Body of pancreas (tissue), 4 donors: ENCODE data around the gene FBXO21. TPM values are rescaled to one million over a fixed set of nuclear protein-coding genes. Genes with fewer than 3 reads are reported as not detected.

ENCODE experiments used
- ATAC-seq: fragments of 150-250 bp; one replicate; pipeline ENCODE4 v1.9.1; 2016
- DNase-seq, 4 donors: peaks; one replicate each; pipeline ENCODE4 v3.0.0-alpha.2; 2019
- H3K27ac ChIP-seq, 4 donors: fragments of 200-600 bp; sonication (generic); 1 replicate in 3 of 4; 2 replicates in 1 of 4; pipeline versions ENCODE4 v1.5.1 to v1.6.1; 2016 to 2019; ENCODE audit warnings: mild to moderate bottlenecking in 1 of 4, mixed read lengths in 1 of 4, moderate library complexity in 1 of 4
- H3K27me3 ChIP-seq, 2 donors: fragments of 200-600 bp; sonication (generic); one replicate each; pipeline ENCODE4 v1.6.0; 2016; ENCODE audit warnings: mild to moderate bottlenecking in 1 of 2
- H3K36me3 ChIP-seq, 2 donors: fragments of 200-600 bp; sonication (generic); replicated peaks in 1 of 2; 2 replicates each; pipeline ENCODE4 v1.5.1; 2016; ENCODE audit warnings: low read depth in 2 of 2; ENCODE audit not compliant: insufficient read depth in 1 of 2
- H3K4me1 ChIP-seq: fragments of 200-600 bp; sonication (generic); one replicate; pipeline ENCODE4 v1.6.0; 2016
- H3K4me3 ChIP-seq, 2 donors: fragments of 200-600 bp; sonication (generic); 1 replicate in 1 of 2; 2 replicates in 1 of 2; pipeline ENCODE4 v1.5.1; 2016 to 2019
- H3K9me3 ChIP-seq, 3 donors: fragments of 200-600 bp; sonication (generic); 1 replicate in 2 of 3; 2 replicates in 1 of 3; pipeline ENCODE4 v1.5.1; 2016
- POLR2A ChIP-seq, 3 donors: fragments of 450-650 bp; IDR thresholded peaks; one replicate each; pipeline ENCODE4 v1.6.1; 2016; ENCODE audit warnings: antibody characterized with exemption in 3 of 3, mild to moderate bottlenecking in 2 of 3
- WGBS, 2 donors: methylation state at CpG; one replicate each; pipeline ENCODE4 v1.1.5; 2017; 5-methylcytosine and 5-hydroxymethylcytosine counted together
- intact Hi-C: fragments of 100-400 bp; cut with DNase I; formaldehyde crosslinking; loops from one replicate; pipeline ENCODE4 v1.15.1; 2023
- total RNA-seq, 2 donors: library from RNA; depleted of rRNA; stranded (reverse); fragments of >200 nt; gene quantifications; one replicate each; pipeline ENCODE4 v1.1.0, GENCODE V29; 2016
- TF ChIP-seq, protein P1 (sequence below), 7 experiments: fragments of 450-650 bp in 4 of 7; fragments of 200-600 bp in 3 of 7; sonication (generic) in 3 of 7; IDR thresholded peaks; one replicate each; pipeline ENCODE4 v1.5.1; 2016 to 2019; ENCODE audit warnings: antibody characterized with exemption in 7 of 7

The FBXO21 gene
- total RNA-seq, 2 donors from 2014 or later, result 43.6 to 76.5 TPM

DNA sequence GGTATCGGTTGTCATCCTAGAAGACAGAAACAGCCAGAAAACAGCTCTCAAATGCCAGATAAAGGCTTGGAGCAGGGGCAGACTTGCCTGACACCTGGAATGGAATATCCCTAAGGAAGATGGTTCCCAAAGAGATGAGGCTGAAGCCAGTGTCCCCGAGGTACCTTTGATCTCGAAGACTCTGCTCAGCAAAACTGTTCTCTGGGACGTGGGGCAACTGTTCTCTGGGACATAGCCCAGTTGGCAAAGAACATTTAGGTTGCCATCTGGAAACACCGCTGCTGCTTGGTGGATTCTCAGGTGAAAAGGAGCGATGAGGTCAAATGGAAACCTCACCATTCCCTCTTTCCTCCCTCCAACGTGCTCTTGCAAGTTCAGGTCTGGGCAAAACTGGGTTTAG is 27.9 kb upstream of the FBXO21 start:
- H3K36me3 ChIP-seq, result no peaks in the 10 kb centered on the region
- H3K27me3 ChIP-seq, result no peaks in the 10 kb centered on the region
- H3K27ac ChIP-seq, result no peak overlapping the region
- 74 to 80% methylated on average over 7 of the region's 7 CpGs for WGBS, 2 donors
- TF ChIP-seq, protein P1, sequence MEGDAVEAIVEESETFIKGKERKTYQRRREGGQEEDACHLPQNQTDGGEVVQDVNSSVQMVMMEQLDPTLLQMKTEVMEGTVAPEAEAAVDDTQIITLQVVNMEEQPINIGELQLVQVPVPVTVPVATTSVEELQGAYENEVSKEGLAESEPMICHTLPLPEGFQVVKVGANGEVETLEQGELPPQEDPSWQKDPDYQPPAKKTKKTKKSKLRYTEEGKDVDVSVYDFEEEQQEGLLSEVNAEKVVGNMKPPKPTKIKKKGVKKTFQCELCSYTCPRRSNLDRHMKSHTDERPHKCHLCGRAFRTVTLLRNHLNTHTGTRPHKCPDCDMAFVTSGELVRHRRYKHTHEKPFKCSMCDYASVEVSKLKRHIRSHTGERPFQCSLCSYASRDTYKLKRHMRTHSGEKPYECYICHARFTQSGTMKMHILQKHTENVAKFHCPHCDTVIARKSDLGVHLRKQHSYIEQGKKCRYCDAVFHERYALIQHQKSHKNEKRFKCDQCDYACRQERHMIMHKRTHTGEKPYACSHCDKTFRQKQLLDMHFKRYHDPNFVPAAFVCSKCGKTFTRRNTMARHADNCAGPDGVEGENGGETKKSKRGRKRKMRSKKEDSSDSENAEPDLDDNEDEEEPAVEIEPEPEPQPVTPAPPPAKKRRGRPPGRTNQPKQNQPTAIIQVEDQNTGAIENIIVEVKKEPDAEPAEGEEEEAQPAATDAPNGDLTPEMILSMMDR (IDR thresholded peaks at IDR 0.05), result no peak
- TF ChIP-seq POLR2A (IDR thresholded peaks at IDR 0.05), result no peak
- ATAC-seq, result no peak
- no peaks in the 10 kb centered on the region for H3K4me1 ChIP-seq
- no peak for DNase-seq
- H3K9me3 ChIP-seq, result no peaks in the 10 kb centered on the region
- intact Hi-C loops, result no loop called here
- H3K4me3 ChIP-seq, result no peak overlapping the region

DNA sequence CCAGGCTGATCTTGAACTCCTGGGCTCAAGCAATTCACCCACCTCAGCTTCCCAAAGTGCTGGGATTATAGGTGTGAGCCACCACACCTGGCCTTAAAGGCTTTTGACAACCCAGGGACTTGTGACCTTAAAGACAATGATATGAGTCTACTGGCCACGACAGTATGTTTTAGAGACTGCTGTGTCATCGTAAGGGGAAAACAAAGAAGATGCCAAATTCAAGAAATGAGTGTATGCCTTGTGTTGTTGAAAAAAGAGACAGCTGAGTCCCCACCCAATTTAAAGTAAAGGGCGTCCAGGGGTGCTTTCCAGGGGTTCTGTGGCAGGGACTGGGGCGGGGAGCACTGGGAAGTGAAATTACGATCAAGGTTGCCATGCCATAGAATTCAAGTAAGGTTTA is 26.4 kb upstream of the FBXO21 start:
- Histone ChIP-seq H3K36me3 (no peaks in the 10 kb centered on the region), H3K27ac (no peak overlapping the region), H3K4me1 (no peaks in the 10 kb centered on the region), H3K27me3 (no peaks in the 10 kb centered on the region), H3K9me3 (no peaks in the 10 kb centered on the region), H3K4me3 (no peak overlapping the region)
- intact Hi-C loops, result no loop called here
- no peak for TF ChIP-seq POLR2A (IDR thresholded peaks at IDR 0.05)
- TF ChIP-seq, protein P1 (IDR thresholded peaks at IDR 0.05), result no peak
- WGBS, 2 donors, result 76 to 78% methylated on average over 5 of the region's 5 CpGs
- no peak for ATAC-seq
- DNase-seq, result no peak

DNA sequence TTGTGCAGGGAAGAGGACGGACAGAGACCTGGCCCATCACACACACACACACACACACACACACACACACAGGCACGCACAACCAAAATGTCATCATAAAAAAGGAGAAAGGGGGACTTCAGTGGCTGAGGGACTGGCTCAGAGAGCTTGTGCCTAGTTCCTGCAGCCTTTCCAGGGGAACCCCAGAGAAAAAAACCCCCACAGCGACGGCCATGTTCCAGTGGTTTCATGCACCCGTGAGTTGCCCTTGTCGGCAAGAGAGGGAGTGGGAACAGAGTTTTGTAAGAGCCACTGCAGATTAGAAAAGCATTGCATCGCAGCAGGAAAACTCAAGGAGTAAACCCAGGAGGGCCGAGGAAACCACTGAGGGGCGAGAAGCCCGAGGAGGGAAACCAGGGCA is 24.5 kb upstream of the FBXO21 start:
- H3K4me3 ChIP-seq, result no peak overlapping the region
- no peak overlapping the region for H3K27ac ChIP-seq
- H3K9me3 ChIP-seq, result no peaks in the 10 kb centered on the region
- TF ChIP-seq, protein P1 (IDR thresholded peaks at IDR 0.05), result no peak
- no peak for TF ChIP-seq POLR2A (IDR thresholded peaks at IDR 0.05)
- DNase-seq, result no peak
- WGBS, 2 donors, result 76% methylated on average over 10 of the region's 10 CpGs
- no peaks in the 10 kb centered on the region for H3K27me3 ChIP-seq
- no peak for ATAC-seq
- no peaks in the 10 kb centered on the region for H3K36me3 ChIP-seq
- intact Hi-C loops, result no loop called here
- no peaks in the 10 kb centered on the region for H3K4me1 ChIP-seq

DNA sequence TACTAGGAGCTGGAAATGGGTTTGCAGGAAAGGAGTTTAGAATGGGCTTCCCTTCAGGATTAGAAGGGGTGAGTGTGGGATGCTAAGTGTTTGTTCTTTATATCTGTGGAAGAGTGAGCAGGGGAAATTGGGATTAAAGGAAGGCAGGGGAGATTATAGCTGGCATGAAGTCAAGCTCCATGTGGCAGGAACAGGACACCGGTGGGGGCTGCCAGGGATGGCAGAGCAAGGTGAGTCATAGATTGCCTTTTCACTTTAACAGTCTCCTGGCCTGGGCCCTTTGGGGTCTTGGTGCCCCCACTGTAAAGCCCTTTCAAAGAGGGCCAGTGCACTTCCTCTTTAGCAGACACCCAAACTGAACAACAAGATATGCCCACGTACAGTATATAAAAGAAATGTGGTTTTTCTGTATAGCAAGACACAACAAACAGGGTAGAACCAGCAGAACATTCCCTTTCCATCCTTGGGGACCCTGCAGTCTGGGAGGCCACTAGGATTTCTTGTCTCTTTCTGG is 23.1 kb upstream of the FBXO21 start:
- no peak for ATAC-seq
- intact Hi-C loops, result no loop called here

More for the DNA sequence above, 23.1 kb upstream of the FBXO21 start:
- TF ChIP-seq, protein P1 (IDR thresholded peaks at IDR 0.05), result no peak
- no peak for TF ChIP-seq POLR2A (IDR thresholded peaks at IDR 0.05)
- H3K27ac ChIP-seq, result no peak overlapping the region
- no peaks in the 10 kb centered on the region for H3K36me3 ChIP-seq
- 23 to 26% methylated on average over 2 of the region's 2 CpGs for WGBS, 2 donors
- DNase-seq, result no peak
- H3K9me3 ChIP-seq, result no peaks in the 10 kb centered on the region
- H3K4me1 ChIP-seq, result no peaks in the 10 kb centered on the region
- H3K4me3 ChIP-seq, result no peak overlapping the region
- no peaks in the 10 kb centered on the region for H3K27me3 ChIP-seq
